Stomach (tissue), 4 donors: Measurements from ENCODE around the gene KRR1.

ENCODE experiments used
- EP300 ChIP-seq: sonication (generic); formaldehyde crosslinking; IDR thresholded peaks from one replicate; pipeline ENCODE4 v1.6.1; 2017; ENCODE audit warnings: antibody characterized with exemption
- POLR2A ChIP-seq, 4 donors: fragments of 450-650 bp; IDR thresholded peaks; one replicate each; pipeline ENCODE4 v1.6.1; 2016; ENCODE audit warnings: antibody characterized with exemption in 4 of 4, control low read depth in 2 of 4, mild to moderate bottlenecking in 1 of 4, moderate library complexity in 1 of 4
- POLR2AphosphoS5 ChIP-seq, 3 donors: sonication (generic); formaldehyde crosslinking; IDR thresholded peaks; one replicate each; pipeline ENCODE4 v1.6.1; 2016; ENCODE audit warnings: antibody characterized with exemption in 3 of 3
- TF ChIP-seq, protein P1 (sequence below), 7 experiments: fragments of 450-650 bp in 4 of 7; fragments of 200-600 bp in 3 of 7; sonication (generic) in 3 of 7; IDR thresholded peaks; one replicate each; pipeline ENCODE4 v1.5.1; 2016 to 2019; ENCODE audit warnings: antibody characterized with exemption in 7 of 7, control low read depth in 2 of 7, mild to moderate bottlenecking in 1 of 7

GRCh38 chr12:75560167-75560566 is 48.8 kb upstream of the KRR1 start:
- TF ChIP-seq POLR2A (IDR thresholded peaks at IDR 0.05): no peak
- no peak for TF ChIP-seq EP300
- TF ChIP-seq, protein P1, sequence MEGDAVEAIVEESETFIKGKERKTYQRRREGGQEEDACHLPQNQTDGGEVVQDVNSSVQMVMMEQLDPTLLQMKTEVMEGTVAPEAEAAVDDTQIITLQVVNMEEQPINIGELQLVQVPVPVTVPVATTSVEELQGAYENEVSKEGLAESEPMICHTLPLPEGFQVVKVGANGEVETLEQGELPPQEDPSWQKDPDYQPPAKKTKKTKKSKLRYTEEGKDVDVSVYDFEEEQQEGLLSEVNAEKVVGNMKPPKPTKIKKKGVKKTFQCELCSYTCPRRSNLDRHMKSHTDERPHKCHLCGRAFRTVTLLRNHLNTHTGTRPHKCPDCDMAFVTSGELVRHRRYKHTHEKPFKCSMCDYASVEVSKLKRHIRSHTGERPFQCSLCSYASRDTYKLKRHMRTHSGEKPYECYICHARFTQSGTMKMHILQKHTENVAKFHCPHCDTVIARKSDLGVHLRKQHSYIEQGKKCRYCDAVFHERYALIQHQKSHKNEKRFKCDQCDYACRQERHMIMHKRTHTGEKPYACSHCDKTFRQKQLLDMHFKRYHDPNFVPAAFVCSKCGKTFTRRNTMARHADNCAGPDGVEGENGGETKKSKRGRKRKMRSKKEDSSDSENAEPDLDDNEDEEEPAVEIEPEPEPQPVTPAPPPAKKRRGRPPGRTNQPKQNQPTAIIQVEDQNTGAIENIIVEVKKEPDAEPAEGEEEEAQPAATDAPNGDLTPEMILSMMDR (IDR thresholded peaks at IDR 0.05): peak in 3 of 7 experiments; percentile 10 to 38 (median 18)
- no peak for TF ChIP-seq POLR2AphosphoS5 (IDR thresholded peaks at IDR 0.05)
